Liver (tissue), 3 donors: Measurements from ENCODE around the gene SPAG4.

Experiments used
- CTCF ChIP-seq: fragments of 150-350 bp; IDR thresholded peaks from 2 replicates; pipeline ENCODE4 v1.5.1; 2017; ENCODE audit warnings: improper control_type of control experiment, low read depth, low read length; ENCODE audit not compliant: missing input control
- RXRA ChIP-seq, 2 donors: IDR thresholded peaks; 2 replicates each; pipeline ENCODE4 v1.6.1; 2017 to 2018; ENCODE audit warnings: antibody characterized with exemption in 2 of 2, mild to moderate bottlenecking in 1 of 2
- ZBTB33 ChIP-seq: IDR thresholded peaks from 2 replicates; pipeline ENCODE4 v1.6.1; 2016; ENCODE audit warnings: antibody characterized with exemption
- donor health status: healthy.
- donor health status: healthy.

- TF ChIP-seq CTCF (no peak), ZBTB33 (no peak), RXRA (IDR thresholded peaks at IDR 0.05) (no peak)
Measured at GRCh38 chr20:35586751-35587425, 28.7 kb upstream of the SPAG4 start.
